WTC11 (cell line): ENCODE data around the gene PPP1R9A.

Experiments
- TF ChIP-seq, protein P1 (sequence below): sonication (generic); formaldehyde crosslinking; IDR thresholded peaks from 2 replicates; pipeline ENCODE4 v1.8.0; 2023; ENCODE audit warnings: mild to moderate bottlenecking, missing genetic modification reagents
- TF ChIP-seq, protein P2 (sequence below): fragments of 200-600 bp; IDR thresholded peaks from 2 replicates; pipeline ENCODE4 v1.8.0; 2022; ENCODE audit warnings: antibody characterized with exemption

DNA sequence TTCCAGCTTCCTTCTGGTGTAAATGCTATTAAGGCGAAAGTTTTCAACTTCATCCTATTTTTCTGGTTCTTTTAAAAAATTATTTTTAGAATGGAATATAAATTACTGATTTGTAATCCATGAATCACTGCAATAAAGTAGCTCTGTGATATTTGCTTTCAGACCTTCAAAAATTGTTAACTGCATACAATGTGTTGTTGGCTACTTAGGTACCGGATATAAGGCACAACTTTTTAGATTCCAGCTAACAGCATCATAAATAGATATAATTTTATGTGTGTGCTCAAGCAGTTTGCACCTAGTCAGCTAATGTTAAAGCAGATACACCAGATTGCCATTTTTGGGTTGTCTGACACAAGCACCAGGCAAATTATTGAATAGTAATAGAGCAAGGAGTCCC is 358.2 kb downstream of the PPP1R9A start:
- TF ChIP-seq, protein P1, sequence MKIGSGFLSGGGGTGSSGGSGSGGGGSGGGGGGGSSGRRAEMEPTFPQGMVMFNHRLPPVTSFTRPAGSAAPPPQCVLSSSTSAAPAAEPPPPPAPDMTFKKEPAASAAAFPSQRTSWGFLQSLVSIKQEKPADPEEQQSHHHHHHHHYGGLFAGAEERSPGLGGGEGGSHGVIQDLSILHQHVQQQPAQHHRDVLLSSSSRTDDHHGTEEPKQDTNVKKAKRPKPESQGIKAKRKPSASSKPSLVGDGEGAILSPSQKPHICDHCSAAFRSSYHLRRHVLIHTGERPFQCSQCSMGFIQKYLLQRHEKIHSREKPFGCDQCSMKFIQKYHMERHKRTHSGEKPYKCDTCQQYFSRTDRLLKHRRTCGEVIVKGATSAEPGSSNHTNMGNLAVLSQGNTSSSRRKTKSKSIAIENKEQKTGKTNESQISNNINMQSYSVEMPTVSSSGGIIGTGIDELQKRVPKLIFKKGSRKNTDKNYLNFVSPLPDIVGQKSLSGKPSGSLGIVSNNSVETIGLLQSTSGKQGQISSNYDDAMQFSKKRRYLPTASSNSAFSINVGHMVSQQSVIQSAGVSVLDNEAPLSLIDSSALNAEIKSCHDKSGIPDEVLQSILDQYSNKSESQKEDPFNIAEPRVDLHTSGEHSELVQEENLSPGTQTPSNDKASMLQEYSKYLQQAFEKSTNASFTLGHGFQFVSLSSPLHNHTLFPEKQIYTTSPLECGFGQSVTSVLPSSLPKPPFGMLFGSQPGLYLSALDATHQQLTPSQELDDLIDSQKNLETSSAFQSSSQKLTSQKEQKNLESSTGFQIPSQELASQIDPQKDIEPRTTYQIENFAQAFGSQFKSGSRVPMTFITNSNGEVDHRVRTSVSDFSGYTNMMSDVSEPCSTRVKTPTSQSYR (CRISPR knock-in tag) = no peak
- TF ChIP-seq, protein P2, sequence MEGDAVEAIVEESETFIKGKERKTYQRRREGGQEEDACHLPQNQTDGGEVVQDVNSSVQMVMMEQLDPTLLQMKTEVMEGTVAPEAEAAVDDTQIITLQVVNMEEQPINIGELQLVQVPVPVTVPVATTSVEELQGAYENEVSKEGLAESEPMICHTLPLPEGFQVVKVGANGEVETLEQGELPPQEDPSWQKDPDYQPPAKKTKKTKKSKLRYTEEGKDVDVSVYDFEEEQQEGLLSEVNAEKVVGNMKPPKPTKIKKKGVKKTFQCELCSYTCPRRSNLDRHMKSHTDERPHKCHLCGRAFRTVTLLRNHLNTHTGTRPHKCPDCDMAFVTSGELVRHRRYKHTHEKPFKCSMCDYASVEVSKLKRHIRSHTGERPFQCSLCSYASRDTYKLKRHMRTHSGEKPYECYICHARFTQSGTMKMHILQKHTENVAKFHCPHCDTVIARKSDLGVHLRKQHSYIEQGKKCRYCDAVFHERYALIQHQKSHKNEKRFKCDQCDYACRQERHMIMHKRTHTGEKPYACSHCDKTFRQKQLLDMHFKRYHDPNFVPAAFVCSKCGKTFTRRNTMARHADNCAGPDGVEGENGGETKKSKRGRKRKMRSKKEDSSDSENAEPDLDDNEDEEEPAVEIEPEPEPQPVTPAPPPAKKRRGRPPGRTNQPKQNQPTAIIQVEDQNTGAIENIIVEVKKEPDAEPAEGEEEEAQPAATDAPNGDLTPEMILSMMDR = no peak
